Tibial nerve (tissue), 3 donors: ENCODE results near the gene ENPP4.

Source experiments
- CTCF ChIP-seq, 5 experiments: fragments of 200-600 bp in 3 of 5; fragments of 450-650 bp in 2 of 5; sonication (generic) in 3 of 5; IDR thresholded peaks; one replicate each; pipeline ENCODE4 v1.5.1; 2016 to 2019; ENCODE audit warnings: antibody characterized with exemption in 5 of 5, mild to moderate bottlenecking in 3 of 5, moderate library complexity in 2 of 5
- POLR2A ChIP-seq, 2 donors: fragments of 450-650 bp; IDR thresholded peaks; one replicate each; pipeline ENCODE4 v1.6.1; 2017; ENCODE audit warnings: antibody characterized with exemption in 2 of 2, mild to moderate bottlenecking in 2 of 2, moderate library complexity in 2 of 2

DNA sequence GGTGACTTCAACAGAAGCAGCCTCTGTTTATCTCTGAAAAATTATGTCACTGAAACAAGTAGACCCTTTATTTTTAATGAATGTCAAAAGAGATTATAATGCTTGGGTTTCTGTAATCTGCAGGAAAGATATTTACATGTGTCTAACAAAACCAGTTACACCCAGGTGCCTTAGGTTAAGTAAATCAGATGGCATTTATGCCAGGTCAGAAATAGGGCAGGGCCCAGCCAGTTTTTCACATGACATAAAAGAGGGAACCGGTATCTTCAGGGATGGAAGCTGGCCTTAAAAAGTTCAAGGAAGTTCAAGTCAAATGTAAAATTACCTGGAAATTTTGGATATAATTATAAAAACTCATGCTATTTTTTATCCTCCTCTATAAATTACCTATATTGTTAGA is 14.2 kb upstream of the ENPP4 start:
- TF ChIP-seq POLR2A (IDR thresholded peaks at IDR 0.05) (no peak), CTCF (IDR thresholded peaks at IDR 0.05) (no peak)
